Endothelial cell of umbilical vein (primary cell): ENCODE results near the gene TEDC1. TPM values are rescaled to one million over a fixed set of nuclear protein-coding genes. Genes with fewer than 3 reads are reported as not detected.

ENCODE experiments used
- BruUV-seq: library from RNA; stranded (reverse); fragments of 400-500 nt; replicated peaks from 2 replicates; lab custom pipeline; 2021; lab: Mats Ljungman, UMichigan
- CTCF ChIA-PET: fragments of 300-600, 350-600 bp; sonication (Branson Sonifier 250); formaldehyde crosslinking; loops from one replicate; lab custom pipeline; 2021; ENCODE audit warnings: antibody characterized with exemption, inconsistent platforms; lab: Charles Lee
- POLR2A ChIA-PET: fragments of 300-600, 350-600 bp; sonication (Branson Sonifier 250); formaldehyde crosslinking; loops from one replicate; lab custom pipeline; 2021; ENCODE audit warnings: antibody characterized with exemption, inconsistent platforms; lab: Charles Lee
- DNase-seq: peaks from one replicate; pipeline ENCODE4 v3.0.0-alpha.2; 2011; ENCODE audit warnings: low read depth, low spot score
- FAIRE-seq: peaks from 2 replicates; lab custom pipeline; 2011; peaks lifted over from hg19 to GRCh38; lab: Jason Lieb, UNC
- H2AFZ ChIP-seq: 2 replicates; pipeline ENCODE4 v1.6.0; 2012; ENCODE audit warnings: low read depth, low read length, control low read depth, inconsistent platforms
- H3K27ac ChIP-seq: 2 replicates; pipeline ENCODE4 v1.5.1; 2011; ENCODE audit warnings: low read depth, mild to moderate bottlenecking, control low read depth, low read length, moderate library complexity; ENCODE audit not compliant: insufficient read depth
- H3K27me3 ChIP-seq, 2 experiments: 2 replicates each; pipeline versions ENCODE4 v1.6.0 to v1.6.1; 2011; ENCODE audit warnings: low read length in 2 of 2, mixed read lengths in 1 of 2; ENCODE audit not compliant: control insufficient read depth in 2 of 2, insufficient read depth in 2 of 2
- H3K36me3 ChIP-seq, 2 experiments: 2 replicates in 1 of 2; 3 replicates in 1 of 2; pipeline ENCODE4 v1.5.1; 2011; ENCODE audit warnings: low read length in 2 of 2, mild to moderate bottlenecking in 1 of 2, moderate library complexity in 1 of 2; ENCODE audit not compliant: control insufficient read depth in 2 of 2, insufficient read depth in 2 of 2; ENCODE audit errors: extremely low read depth in 1 of 2
- H3K4me1 ChIP-seq: 3 replicates; pipeline ENCODE4 v1.5.1; 2011; ENCODE audit warnings: mild to moderate bottlenecking, low read length; ENCODE audit not compliant: control insufficient read depth, insufficient read depth; ENCODE audit errors: extremely low read depth
- H3K4me2 ChIP-seq: 2 replicates; pipeline ENCODE4 v1.6.1; 2011; ENCODE audit warnings: low read length, control low read depth, mixed read lengths; ENCODE audit not compliant: insufficient read depth
- H3K4me3 ChIP-seq, 3 experiments: fragments of 200-600 bp in 1 of 3; sonication (generic), shearing (Covaris generic) in 1 of 3; replicated peaks in 1 of 3; 2 replicates each; pipeline ENCODE4 v1.5.1; 2011 to 2016; ENCODE audit warnings: control low read depth in 3 of 3, low read length in 3 of 3, mild to moderate bottlenecking in 2 of 3, inconsistent platforms in 1 of 3, low read depth in 1 of 3, moderate library complexity in 1 of 3; ENCODE audit not compliant: insufficient read depth in 1 of 3
- H3K79me2 ChIP-seq: 2 replicates; pipeline ENCODE4 v1.6.0; 2012; ENCODE audit warnings: low read length, inconsistent platforms; ENCODE audit not compliant: control insufficient read depth, insufficient read depth
- H3K9ac ChIP-seq: replicated peaks from 2 replicates; pipeline ENCODE3; 2011; ENCODE audit warnings: low read length, control low read depth; ENCODE audit not compliant: insufficient read depth; ENCODE audit errors: extremely low read depth
- H3K9me1 ChIP-seq: replicated peaks from 3 replicates; pipeline ENCODE4 v1.6.0; 2011; ENCODE audit warnings: mild to moderate bottlenecking, low read length; ENCODE audit not compliant: control insufficient read depth, insufficient read depth; ENCODE audit errors: extremely low read depth
- H3K9me3 ChIP-seq: replicated peaks from 2 replicates; pipeline ENCODE4 v1.5.1; 2012; ENCODE audit warnings: low read length, inconsistent platforms; ENCODE audit not compliant: control insufficient read depth, insufficient read depth
- H4K20me1 ChIP-seq: replicated peaks from 2 replicates; pipeline ENCODE3; 2011; ENCODE audit warnings: mild to moderate bottlenecking, low read length; ENCODE audit not compliant: control insufficient read depth, insufficient read depth; ENCODE audit errors: extremely low read depth
- CTCF ChIP-seq, 2 donors: IDR thresholded peaks; 1 replicate in 1 of 2; 2 replicates in 1 of 2; pipeline ENCODE4 v1.5.1; 2011; ENCODE audit warnings: low read length in 2 of 2, mild to moderate bottlenecking in 2 of 2, moderate library complexity in 2 of 2, control low read depth in 1 of 2, inconsistent platforms in 1 of 2, low read depth in 1 of 2; ENCODE audit not compliant: insufficient read depth in 1 of 2; ENCODE audit errors: extremely low read depth in 1 of 2
- EZH2 ChIP-seq: IDR thresholded peaks from 2 replicates; pipeline ENCODE4 v1.6.1; 2012; ENCODE audit warnings: borderline replicate concordance, low read depth, mild to moderate bottlenecking, moderate library complexity, low read length, inconsistent platforms; ENCODE audit not compliant: severe bottlenecking
- FOS ChIP-seq: IDR thresholded peaks from 2 replicates; pipeline ENCODE4 v1.6.1; 2011; ENCODE audit warnings: mild to moderate bottlenecking, low read length, moderate library complexity, borderline replicate concordance; ENCODE audit not compliant: insufficient read depth
- GATA2 ChIP-seq: IDR thresholded peaks from 2 replicates; pipeline ENCODE4 v1.7.0; 2011; ENCODE audit warnings: low read depth, mild to moderate bottlenecking, moderate library complexity, mixed read lengths, low read length; ENCODE audit not compliant: insufficient read length, insufficient read depth
- JUN ChIP-seq: IDR thresholded peaks from 2 replicates; pipeline ENCODE4 v1.6.1; 2011; ENCODE audit warnings: borderline replicate concordance, low read depth; ENCODE audit not compliant: insufficient read length, insufficient read depth
- MAX ChIP-seq: IDR thresholded peaks from 2 replicates; pipeline ENCODE4 v1.6.1; 2011; ENCODE audit not compliant: insufficient read depth, insufficient read length
- MYC ChIP-seq: IDR thresholded peaks from one replicate; pipeline ENCODE4 v1.6.1; 2011; ENCODE audit warnings: mild to moderate bottlenecking, low read depth, low read length
- POLR2A ChIP-seq: IDR thresholded peaks from 2 replicates; pipeline ENCODE4 v1.6.1; 2012; ENCODE audit warnings: low read depth, mild to moderate bottlenecking, control low read depth, low read length
- POLR2AphosphoS5 ChIP-seq: IDR thresholded peaks from 2 replicates; pipeline ENCODE4 v1.6.1; 2012; ENCODE audit warnings: low read depth, mild to moderate bottlenecking, control low read depth, low read length, moderate library complexity; ENCODE audit not compliant: insufficient read depth
- dilution Hi-C: fragments of 300-500 bp; cut with MboI; formaldehyde crosslinking; loops from one replicate; pipeline ENCODE4 v1.15.0; 2019; ENCODE audit warnings: low sequenced_read_pairs; ENCODE audit not compliant: extremely low pct_ligation_motif_present
- intact Hi-C: fragments of 100-400 bp; cut with micrococcal nuclease; formaldehyde crosslinking; loops from one replicate; pipeline ENCODE4 v1.10.0; 2022
- polyA plus RNA-seq, 4 experiments: library from polyadenylated mRNA; depleted of rRNA in 3 of 4; stranded (reverse) in 3 of 4; unstranded in 1 of 4; fragments of >200 nt; gene quantifications; 2 replicates each; pipeline versions ENCODE4 v1.2.1 to v1.2.3, GENCODE V29; 2011 to 2012; ENCODE audit warnings: missing spikeins in 1 of 4
- total RNA-seq: library from RNA; stranded (reverse); gene quantifications from 2 replicates; pipeline ENCODE4 v1.2.3, GENCODE V29; 2021

Gene TEDC1
- total and polyA plus RNA-seq, 2 donors (not counting 3 experiments of a cell fraction or from before 2014, with no cell fraction given): 16.5 to 25.3 TPM

- TF ChIP-seq POLR2AphosphoS5 (no peak), FOS (no peak), MAX (no peak), POLR2A (no peak), GATA2 (no peak), JUN (no peak), CTCF (IDR thresholded peaks at IDR 0.05; ENCODE audit: extremely low read depth in 1 of 2, insufficient read depth in 1 of 2, low read depth in 1 of 2, low read length in 2 of 2) (no peak), MYC (no peak), EZH2 (no peak)
- intact Hi-C loops (no loop called here), dilution Hi-C loops (no loop called here)
- DNase-seq (no peak), FAIRE-seq (no peak)
- Histone ChIP-seq H2AFZ (peak overlapping the region; percentile 63), H3K36me3 (no peaks in the 10 kb centered on the region), H3K4me3 (peak overlapping the region; percentile 45 to 63 (median 55)), H3K4me1 (peaks cover 17% of the 10 kb centered on the region), H3K79me2 (no peaks in the 10 kb centered on the region), H3K9me1 (no peaks in the 10 kb centered on the region), H3K9ac (no peak overlapping the region), H3K9me3 (no peaks in the 10 kb centered on the region), H3K4me2 (peak overlapping the region; percentile 61), H4K20me1 (no peaks in the 10 kb centered on the region), H3K27ac (no peak overlapping the region), H3K27me3 (peaks cover 6 to 7% of the 10 kb centered on the region in 2 experiments)
- ChIA-PET CTCF (interaction anchor here (0.6 to 2.7 kb wide), 3 partner anchors 38 to 156 kb away, joined by 3 to 35 read pairs (median 13); no protein-coding TSS in a partner anchor), POLR2A (no interaction called here)
- no TSS peak for BruUV-seq
Observed at GRCh38 chr14:105527381-105527825, 36.4 kb downstream of the TEDC1 start.
